ENCODE data around the gene PLEKHA7.

The PLEKHA7 gene

GRCh38 chr11:16784097-16784496 is 230.1 kb downstream of the PLEKHA7 start:
- DNase-seq: no peak

GRCh38 chr11:16783321-16783801 is 230.9 kb downstream of the PLEKHA7 start:
- DNase-seq: no peak

GRCh38 chr11:16781936-16782919 is 232.0 kb downstream of the PLEKHA7 start:
- no peak for DNase-seq

- DNase-seq: no peak
These were observed 233.3 kb downstream of the PLEKHA7 start for GRCh38 chr11:16780698-16781550.

- no peak for DNase-seq
These were observed 234.1 kb downstream of the PLEKHA7 start for GRCh38 chr11:16780146-16780545.

GRCh38 chr11:16779436-16779835 is 234.8 kb downstream of the PLEKHA7 start:
- no peak for DNase-seq

- DNase-seq: no peak
These were observed 235.3 kb downstream of the PLEKHA7 start for GRCh38 chr11:16778876-16779275.

GRCh38 chr11:16778286-16778685 is 235.9 kb downstream of the PLEKHA7 start:
- DNase-seq: no peak

- no peak for DNase-seq
These were observed 236.6 kb downstream of the PLEKHA7 start for GRCh38 chr11:16777613-16777975.

GRCh38 chr11:16776711-16777612 is 237.3 kb downstream of the PLEKHA7 start:
- DNase-seq: no peak

GRCh38 chr11:16775614-16776283 is 238.5 kb downstream of the PLEKHA7 start:
- DNase-seq: no peak

- DNase-seq: no peak
These were observed 239.1 kb downstream of the PLEKHA7 start for GRCh38 chr11:16774936-16775613.

- DNase-seq: no peak
These were observed 240.0 kb downstream of the PLEKHA7 start for GRCh38 chr11:16773981-16774935.

GRCh38 chr11:16772141-16772512 is 242.1 kb downstream of the PLEKHA7 start:
- DNase-seq: no peak

GRCh38 chr11:16771350-16772140 is 242.7 kb downstream of the PLEKHA7 start:
- DNase-seq: no peak

- DNase-seq: no peak
These were observed 244.2 kb downstream of the PLEKHA7 start for GRCh38 chr11:16770016-16770415.

GRCh38 chr11:16769386-16769785 is 244.8 kb downstream of the PLEKHA7 start:
- no peak for DNase-seq

GRCh38 chr11:16767957-16768356 is 246.3 kb downstream of the PLEKHA7 start:
- no peak for DNase-seq

- DNase-seq: no peak
These were observed 247.1 kb downstream of the PLEKHA7 start for GRCh38 chr11:16767137-16767536.
